Keratinocyte (primary cell): ENCODE results near the gene MCM5. TPM values are rescaled to one million over a fixed set of nuclear protein-coding genes. Genes with fewer than 3 reads are reported as not detected.

Experiments used
- DNase-seq: peaks from one replicate; pipeline ENCODE4 v3.0.0-alpha.2; 2011; ENCODE audit warnings: low read depth, missing footprints, low spot score
- FAIRE-seq: peaks from 2 replicates; lab custom pipeline; 2011; peaks lifted over from hg19 to GRCh38; lab: Jason Lieb, UNC
- H2AFZ ChIP-seq: 2 replicates; pipeline ENCODE4 v1.6.0; 2012; ENCODE audit warnings: low read length, control low read depth, inconsistent platforms; ENCODE audit not compliant: control insufficient read depth
- H3K27ac ChIP-seq: 2 replicates; pipeline ENCODE4 v1.5.1; 2011; ENCODE audit warnings: low read length; ENCODE audit not compliant: control insufficient read depth, insufficient read depth
- H3K27me3 ChIP-seq: 3 replicates; pipeline ENCODE4 v1.6.0; 2011; ENCODE audit warnings: low read length; ENCODE audit not compliant: control insufficient read depth, insufficient read depth; ENCODE audit errors: extremely low read depth
- H3K36me3 ChIP-seq, 2 experiments: 2 replicates in 1 of 2; 3 replicates in 1 of 2; pipeline ENCODE4 v1.5.1; 2011; ENCODE audit warnings: low read length in 2 of 2, mild to moderate bottlenecking in 1 of 2; ENCODE audit not compliant: control insufficient read depth in 2 of 2, insufficient read depth in 2 of 2; ENCODE audit errors: extremely low read depth in 1 of 2
- H3K4me1 ChIP-seq: 3 replicates; pipeline ENCODE4 v1.5.1; 2011; ENCODE audit warnings: low read length; ENCODE audit not compliant: control insufficient read depth, insufficient read depth; ENCODE audit errors: extremely low read depth
- H3K4me2 ChIP-seq: 3 replicates; pipeline ENCODE4 v1.6.0; 2011; ENCODE audit warnings: low read depth, low read length; ENCODE audit not compliant: control insufficient read depth, insufficient read depth; ENCODE audit errors: extremely low read depth
- H3K4me3 ChIP-seq, 3 experiments: fragments of 200-600 bp in 1 of 3; sonication (generic) in 1 of 3; 2 replicates in 2 of 3; 3 replicates in 1 of 3; pipeline ENCODE4 v1.5.1; 2011 to 2016; ENCODE audit warnings: low read length in 3 of 3, mild to moderate bottlenecking in 3 of 3, control low read depth in 2 of 3, inconsistent platforms in 1 of 3, low read depth in 1 of 3, mixed read lengths in 1 of 3, mixed run types in 1 of 3, moderate library complexity in 1 of 3; ENCODE audit not compliant: control insufficient read depth in 2 of 3, insufficient read depth in 2 of 3; ENCODE audit errors: extremely low read depth in 1 of 3
- H3K79me2 ChIP-seq: 2 replicates; pipeline ENCODE4 v1.6.0; 2012; ENCODE audit warnings: low read length; ENCODE audit not compliant: control insufficient read depth, insufficient read depth
- H3K9ac ChIP-seq: 3 replicates; pipeline ENCODE4 v1.6.0; 2011; ENCODE audit warnings: low read length; ENCODE audit not compliant: control insufficient read depth, insufficient read depth; ENCODE audit errors: extremely low read depth
- H3K9me1 ChIP-seq: 3 replicates; pipeline ENCODE4 v1.6.0; 2011; ENCODE audit warnings: low read length; ENCODE audit not compliant: control insufficient read depth, insufficient read depth; ENCODE audit errors: extremely low read depth
- H3K9me3 ChIP-seq: 2 replicates; pipeline ENCODE4 v1.5.1; 2012; ENCODE audit warnings: low read depth, low read length; ENCODE audit not compliant: control insufficient read depth
- H4K20me1 ChIP-seq: 3 replicates; pipeline ENCODE4 v1.6.0; 2011; ENCODE audit warnings: low read length; ENCODE audit not compliant: control insufficient read depth, insufficient read depth; ENCODE audit errors: extremely low read depth
- CTCF ChIP-seq, 3 experiments: IDR thresholded peaks in 1 of 3; conservative IDR thresholded peaks in 1 of 3; optimal IDR thresholded peaks in 1 of 3; 2 replicates in 2 of 3; 3 replicates in 1 of 3; pipeline versions ENCODE3 to v1.5.1; 2011; ENCODE audit warnings: low read length in 3 of 3, mild to moderate bottlenecking in 3 of 3, moderate library complexity in 2 of 3, control low read depth in 1 of 3, inconsistent platforms in 1 of 3; ENCODE audit not compliant: insufficient read depth in 2 of 3; ENCODE audit errors: extremely low read depth in 1 of 3
- EZH2 ChIP-seq: IDR thresholded peaks from one replicate; pipeline ENCODE4 v1.6.1; 2012; ENCODE audit warnings: inconsistent platforms, mild to moderate bottlenecking, low read length, moderate library complexity
- dilution Hi-C: fragments of 300-500 bp; cut with MboI; formaldehyde crosslinking; loops from one replicate; pipeline ENCODE4 v1.7.0; 2020; ENCODE audit warnings: low sequenced_read_pairs; ENCODE audit not compliant: extremely low pct_ligation_motif_present
- polyA plus RNA-seq, 5 experiments: library from polyadenylated mRNA; depleted of rRNA in 3 of 5; stranded (reverse) in 3 of 5; stranded (forward) in 1 of 5; unstranded in 1 of 5; fragments of >200 nt; gene quantifications; 1 replicate in 1 of 5; 2 replicates in 3 of 5; 3 replicates in 1 of 5; pipeline versions ENCODE4 v1.2.1 to v1.2.3, GENCODE V29; 2011 to 2012; ENCODE audit warnings: missing spikeins in 2 of 5, low read depth in 1 of 5, low replicate concordance in 1 of 5

MCM5 gene
- polyA plus RNA-seq, 1 donor (not counting 4 experiments of a cell fraction or from before 2014, with no cell fraction given): 24.4 TPM

- H3K9me3 ChIP-seq: no peaks in the 10 kb centered on the region
- DNase-seq (no peak), FAIRE-seq (no peak)
- H3K36me3 ChIP-seq: no peaks in the 10 kb centered on the region
- no peaks in the 10 kb centered on the region for H3K79me2 ChIP-seq
- no peak for TF ChIP-seq CTCF (optimal IDR thresholded peaks at IDR 0.05 in 1 of 3, IDR thresholded peaks at IDR 0.05 in 1 of 3, conservative IDR thresholded peaks at IDR 0.05 in 1 of 3; ENCODE audit: extremely low read depth in 1 of 3, insufficient read depth in 2 of 3, low read length in 3 of 3)
- H3K9ac ChIP-seq: no peak overlapping the region
- no peak overlapping the region for H3K4me3 ChIP-seq
- H3K4me2 ChIP-seq: no peak overlapping the region
- H3K27me3 ChIP-seq: no peaks in the 10 kb centered on the region
- H4K20me1 ChIP-seq: peaks cover 6% of the 10 kb centered on the region
- dilution Hi-C loops: no loop called here
- H3K9me1 ChIP-seq: no peaks in the 10 kb centered on the region
- H3K27ac ChIP-seq: no peak overlapping the region
- H2AFZ ChIP-seq: no peak overlapping the region
- peaks cover 25% of the 10 kb centered on the region for H3K4me1 ChIP-seq
These were observed 44.9 kb downstream of the MCM5 start for GRCh38 chr22:35444685-35445399.

- H3K27me3 ChIP-seq: no peaks in the 10 kb centered on the region
- H4K20me1 ChIP-seq: peaks cover 6% of the 10 kb centered on the region
- no peaks in the 10 kb centered on the region for H3K9me1 ChIP-seq
- H3K79me2 ChIP-seq: no peaks in the 10 kb centered on the region
- TF ChIP-seq EZH2 (no peak), CTCF (optimal IDR thresholded peaks at IDR 0.05 in 1 of 3, IDR thresholded peaks at IDR 0.05 in 1 of 3, conservative IDR thresholded peaks at IDR 0.05 in 1 of 3; ENCODE audit: extremely low read depth in 1 of 3, insufficient read depth in 2 of 3, low read length in 3 of 3) (no peak)
- no peak overlapping the region for H3K9ac ChIP-seq
- peaks cover 25% of the 10 kb centered on the region for H3K4me1 ChIP-seq
- dilution Hi-C loops: no loop called here
- H3K4me3 ChIP-seq: no peak overlapping the region
- no peak overlapping the region for H3K27ac ChIP-seq
- FAIRE-seq (no peak), DNase-seq (no peak)
- no peak overlapping the region for H2AFZ ChIP-seq
- H3K9me3 ChIP-seq: no peaks in the 10 kb centered on the region
- H3K4me2 ChIP-seq: no peak overlapping the region
- no peaks in the 10 kb centered on the region for H3K36me3 ChIP-seq
These were observed 46.0 kb downstream of the MCM5 start for GRCh38 chr22:35445933-35446332.
